SU-DHL-6 (cell line): ENCODE measurements around the gene TMEM141.
"Not testable (repeated sequence)": the region's sequence is repeated elsewhere in the genome, so short reads cannot be mapped to it uniquely, and the experiment has no call there.

Experiments used
- H2AFZ ChIP-seq: fragments of 200-600 bp; sonication (generic); 2 replicates; pipeline ENCODE4 v1.6.1; 2014; ENCODE audit warnings: low read depth, mild to moderate bottlenecking, moderate library complexity, mixed read lengths, antibody characterized with exemption, low read length; ENCODE audit not compliant: severe bottlenecking
- H3F3A ChIP-seq: fragments of 200-600 bp; shearing (Covaris generic); 2 replicates; pipeline ENCODE4 v1.6.0; 2016; ENCODE audit warnings: antibody characterized with exemption, mild to moderate bottlenecking; ENCODE audit not compliant: insufficient read depth
- H3K27ac ChIP-seq: fragments of 200-600 bp; sonication (generic); 2 replicates; pipeline ENCODE4 v1.5.1; 2016; ENCODE audit warnings: low read depth, mild to moderate bottlenecking, low read length, moderate library complexity, mixed read lengths
- H3K27me3 ChIP-seq: fragments of 200-600 bp; sonication (generic), shearing (Covaris generic); 2 replicates; pipeline ENCODE4 v1.6.0; 2014; ENCODE audit warnings: mild to moderate bottlenecking, low read length
- H3K36me3 ChIP-seq: fragments of 200-600 bp; sonication (generic); 2 replicates; pipeline ENCODE4 v1.6.1; 2014; ENCODE audit warnings: mild to moderate bottlenecking, low read length, mixed read lengths
- H3K4me2 ChIP-seq: fragments of 300-600, 200-600 bp; shearing (Covaris generic), sonication (generic); 2 replicates; pipeline ENCODE4 v1.6.0; 2014; ENCODE audit warnings: low read length, low read depth, mild to moderate bottlenecking; ENCODE audit not compliant: poor library complexity, severe bottlenecking
- H3K4me3 ChIP-seq: fragments of 200-600 bp; sonication (generic); 2 replicates; pipeline ENCODE4 v1.5.1; 2014; ENCODE audit warnings: antibody characterized with exemption, low read length, mild to moderate bottlenecking, mixed read lengths; ENCODE audit not compliant: insufficient read depth, poor library complexity, severe bottlenecking
- H3K79me2 ChIP-seq: fragments of 200-600 bp; sonication (generic); 2 replicates; pipeline ENCODE4 v1.6.1; 2014; ENCODE audit warnings: mild to moderate bottlenecking, low read length, moderate library complexity; ENCODE audit not compliant: insufficient read depth
- H3K9ac ChIP-seq: fragments of 200-600 bp; sonication (generic); 2 replicates; pipeline ENCODE4 v1.7.0; 2014; ENCODE audit warnings: mild to moderate bottlenecking, low read length
- H3K9me2 ChIP-seq: fragments of 200-600 bp; sonication (generic); replicated peaks from 2 replicates; pipeline ENCODE4 v1.6.1; 2014; ENCODE audit warnings: low read length; ENCODE audit not compliant: insufficient read depth
- H3K9me3 ChIP-seq: fragments of 200-600 bp; sonication (generic); 2 replicates; pipeline ENCODE4 v1.6.1; 2014; ENCODE audit warnings: low read length, mixed read lengths; ENCODE audit not compliant: insufficient read depth
- H4K20me1 ChIP-seq: fragments of 200-600 bp; sonication (generic); 2 replicates; pipeline ENCODE4 v1.6.1; 2014; ENCODE audit warnings: low read depth, mild to moderate bottlenecking, antibody characterized with exemption, low read length, moderate library complexity, mixed read lengths
- CTCF ChIP-seq: fragments of 200-600 bp; sonication (generic); IDR thresholded peaks from one replicate; pipeline ENCODE4 v1.5.1; 2017; ENCODE audit warnings: antibody characterized with exemption, mild to moderate bottlenecking, low read length, moderate library complexity; ENCODE audit not compliant: insufficient read depth, poor library complexity, severe bottlenecking
- EZH2phosphoT487 ChIP-seq: fragments of 200-600 bp; sonication (generic), shearing (Covaris generic); conservative IDR thresholded peaks from 2 replicates; pipeline ENCODE4 v1.6.1; 2018; ENCODE audit warnings: mild to moderate bottlenecking, antibody characterized with exemption, low read length, moderate library complexity, mixed read lengths

Gene TMEM141

GRCh38 chr9:136754626-136755301, 36.4 kb upstream of the TMEM141 start:
- no peak for TF ChIP-seq CTCF
- no peak for TF ChIP-seq EZH2phosphoT487
- no peak overlapping the region for H3K27ac ChIP-seq
- no peak overlapping the region for H2AFZ ChIP-seq
- H3K9ac ChIP-seq = no peak overlapping the region
- no peak overlapping the region for H3K4me2 ChIP-seq
- no peaks in the 10 kb centered on the region for H4K20me1 ChIP-seq
- H3K9me2 ChIP-seq = no peaks in the 10 kb centered on the region
- no peaks in the 10 kb centered on the region for H3K27me3 ChIP-seq
- H3K79me2 ChIP-seq = no peaks in the 10 kb centered on the region
- no peak overlapping the region for H3K4me3 ChIP-seq
- H3K36me3 ChIP-seq = no peaks in the 10 kb centered on the region
- no peaks in the 10 kb centered on the region for H3F3A ChIP-seq
- H3K9me3 ChIP-seq = peaks cover 9% of the 10 kb centered on the region; the same call in 1 of the 2 replicates

GRCh38 chr9:136755302-136756133, 35.6 kb upstream of the TMEM141 start:
- not testable (repeated sequence) for H3K27me3 ChIP-seq, H3K36me3 ChIP-seq, H3K9me3 ChIP-seq, H4K20me1 ChIP-seq, H3K9me2 ChIP-seq, H3K4me3 ChIP-seq, H3K9ac ChIP-seq, H3K27ac ChIP-seq, H3K79me2 ChIP-seq, H3K4me2 ChIP-seq, H3F3A ChIP-seq, H2AFZ ChIP-seq

- Histone ChIP-seq H3K27me3 (no peaks in the 10 kb centered on the region), H3K9me2 (no peaks in the 10 kb centered on the region), H2AFZ (no peak overlapping the region), H3F3A (no peaks in the 10 kb centered on the region), H3K4me2 (no peak overlapping the region), H3K79me2 (no peaks in the 10 kb centered on the region), H3K27ac (no peak overlapping the region), H3K36me3 (no peaks in the 10 kb centered on the region), H3K4me3 (no peak overlapping the region), H3K9ac (no peak overlapping the region), H3K9me3 (peaks cover 9% of the 10 kb centered on the region; the same call in 1 of the 2 replicates), H4K20me1 (no peaks in the 10 kb centered on the region)
- TF ChIP-seq EZH2phosphoT487 = no peak
- no peak for TF ChIP-seq CTCF
These were observed 35.1 kb upstream of the TMEM141 start for GRCh38 chr9:136756134-136756438.

- H3K79me2 ChIP-seq = no peaks in the 10 kb centered on the region
- no peak overlapping the region for H3K4me2 ChIP-seq
- no peak overlapping the region for H3K9ac ChIP-seq
These were observed 34.3 kb upstream of the TMEM141 start for GRCh38 chr9:136756836-136757235.

More at GRCh38 chr9:136756836-136757235, 34.3 kb upstream of the TMEM141 start:
- Histone ChIP-seq H3K4me3 (no peak overlapping the region), H3F3A (no peaks in the 10 kb centered on the region), H4K20me1 (no peaks in the 10 kb centered on the region), H2AFZ (no peak overlapping the region), H3K27ac (no peak overlapping the region), H3K9me2 (no peaks in the 10 kb centered on the region), H3K9me3 (peaks cover 1% of the 10 kb centered on the region; the same call in 1 of the 2 replicates), H3K36me3 (no peaks in the 10 kb centered on the region), H3K27me3 (no peaks in the 10 kb centered on the region)
- TF ChIP-seq CTCF = no peak
- no peak for TF ChIP-seq EZH2phosphoT487
